Measurements from ENCODE around the gene HEY2.

The HEY2 gene

DNA sequence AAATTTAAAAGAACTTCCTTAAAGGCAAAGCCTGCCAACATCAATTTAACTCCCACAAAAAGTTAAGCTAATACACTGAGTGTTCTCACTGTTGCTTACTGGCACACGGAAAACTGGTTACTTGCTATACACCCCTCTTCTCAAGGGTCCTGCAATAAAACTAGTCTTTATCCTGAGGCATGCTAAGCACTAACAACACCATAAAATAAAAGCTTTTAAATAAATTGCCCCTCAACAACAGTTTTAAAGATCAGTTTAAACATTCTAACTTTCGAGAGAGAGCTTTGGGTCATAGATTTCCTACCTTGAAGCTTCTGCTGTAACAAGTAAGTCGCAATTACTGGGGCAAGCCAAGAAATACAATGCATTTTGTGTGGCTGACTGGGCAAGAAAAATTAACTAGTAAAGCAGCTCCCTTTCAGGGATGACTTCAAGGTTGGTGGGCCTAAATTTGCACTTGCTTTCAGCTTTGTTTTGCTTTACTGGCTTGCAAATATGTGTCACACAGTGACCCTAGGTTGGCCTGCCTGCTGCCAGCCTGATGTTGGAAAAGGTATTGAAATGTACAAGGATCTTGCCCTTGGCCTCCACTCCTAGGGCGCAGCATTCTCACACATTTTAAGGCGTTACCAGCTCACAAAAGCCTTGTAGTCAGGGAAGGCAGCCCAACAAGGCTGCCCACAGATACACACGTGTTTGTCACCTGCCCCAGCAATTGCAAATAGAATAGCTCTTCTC lies 4.0 kb upstream of the HEY2 start:
- DNase-seq, result no peak

DNA sequence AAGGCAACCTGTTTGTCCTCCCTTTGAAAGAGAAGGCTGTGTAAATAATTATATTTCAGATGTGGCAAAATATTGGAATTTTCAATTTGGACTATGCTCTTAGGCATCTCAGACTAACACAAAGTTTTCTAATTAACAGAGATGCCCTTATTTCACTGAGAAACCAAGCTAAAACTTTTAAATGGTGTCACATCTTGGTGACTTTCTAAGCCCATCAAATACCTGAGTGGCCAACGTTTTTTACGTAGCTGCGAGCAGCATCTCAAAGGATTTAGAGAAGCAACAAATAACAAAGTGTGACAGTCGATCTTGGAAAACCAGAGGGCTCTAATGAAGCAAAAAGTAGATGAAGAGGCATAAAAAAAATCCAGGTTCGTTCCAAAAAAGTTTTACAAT lies 3.4 kb upstream of the HEY2 start:
- no peak for DNase-seq

DNA sequence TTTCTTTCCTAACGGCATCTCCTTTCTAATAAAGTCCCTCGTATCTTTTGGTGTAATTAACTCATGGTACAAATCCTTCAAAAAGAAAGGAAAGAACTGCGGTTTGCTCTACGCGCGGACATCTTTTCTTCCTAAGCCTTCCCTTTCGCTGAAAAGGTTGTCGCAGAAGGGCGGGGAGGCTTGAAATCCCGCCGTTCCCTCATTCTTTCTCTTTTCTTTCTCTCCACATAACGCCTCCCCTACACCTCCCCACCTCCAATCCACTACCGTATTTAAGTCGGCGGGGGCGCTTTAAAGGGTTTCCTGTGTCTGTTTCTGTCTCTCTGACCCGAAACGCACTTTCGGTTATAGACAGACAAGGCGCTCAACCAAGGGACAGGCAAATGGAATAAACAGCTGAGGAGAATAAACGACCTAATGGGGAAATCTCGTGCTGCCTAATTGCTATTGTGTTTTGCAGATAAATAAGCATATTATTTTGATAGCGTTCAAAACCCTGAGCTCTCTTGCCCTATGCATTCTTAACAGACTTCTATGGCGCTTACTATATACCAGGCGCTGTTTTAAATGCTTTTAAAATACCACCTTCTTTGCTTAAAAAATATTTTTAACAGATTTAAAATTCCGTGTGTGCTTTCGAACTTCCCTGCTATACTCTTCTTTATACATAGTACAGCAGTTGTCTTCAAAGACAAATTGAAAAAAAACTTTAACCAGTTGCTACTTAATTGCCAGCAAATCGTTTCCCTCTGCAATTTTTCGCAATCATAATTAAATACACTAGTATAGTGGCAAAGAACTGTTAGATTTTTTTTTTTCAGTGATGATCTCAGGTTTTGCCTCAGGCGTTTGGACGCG lies 2.5 kb upstream of the HEY2 start:
- DNase-seq, result peak; percentile 71

DNA sequence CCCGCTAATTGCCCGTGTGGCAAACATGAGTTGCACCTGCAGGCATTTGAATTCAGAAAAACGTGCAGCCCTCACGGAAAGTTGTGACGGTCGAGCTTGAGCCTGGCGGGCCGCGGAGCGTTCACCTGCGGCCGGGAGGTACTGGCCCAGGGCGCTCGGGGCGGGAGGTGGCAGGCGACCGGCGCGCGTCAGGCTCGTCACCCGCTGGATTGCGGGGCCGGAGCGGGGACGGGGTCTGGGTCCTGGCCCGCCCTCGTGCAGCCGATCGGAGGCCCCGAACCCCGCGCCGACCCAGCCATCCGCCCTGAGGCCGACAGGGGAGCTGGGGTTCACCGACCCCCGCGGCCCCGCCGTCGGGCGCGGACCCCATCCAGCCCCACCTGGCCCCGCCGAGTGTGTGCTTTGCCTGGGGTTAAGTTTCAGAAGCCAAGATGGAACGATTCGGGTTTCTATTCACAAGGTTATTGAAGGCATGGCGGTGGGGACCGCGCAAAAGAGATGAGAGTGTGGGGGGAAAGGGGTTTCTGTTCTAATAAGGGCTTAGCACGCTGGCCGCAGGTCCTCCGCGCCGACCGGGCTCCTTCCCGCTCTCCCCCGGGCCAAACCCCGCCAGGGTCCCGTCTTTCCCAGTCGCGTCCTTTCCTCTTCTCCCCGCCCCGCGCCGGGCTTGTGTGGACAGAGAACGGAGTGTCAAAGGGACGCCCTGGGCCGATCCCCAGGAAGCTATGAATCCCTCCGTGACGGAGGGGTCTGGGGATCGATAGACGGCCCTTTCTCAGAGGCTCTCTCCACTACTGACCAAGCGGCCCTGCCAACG lies 1.6 kb upstream of the HEY2 start:
- no peak for DNase-seq

DNA sequence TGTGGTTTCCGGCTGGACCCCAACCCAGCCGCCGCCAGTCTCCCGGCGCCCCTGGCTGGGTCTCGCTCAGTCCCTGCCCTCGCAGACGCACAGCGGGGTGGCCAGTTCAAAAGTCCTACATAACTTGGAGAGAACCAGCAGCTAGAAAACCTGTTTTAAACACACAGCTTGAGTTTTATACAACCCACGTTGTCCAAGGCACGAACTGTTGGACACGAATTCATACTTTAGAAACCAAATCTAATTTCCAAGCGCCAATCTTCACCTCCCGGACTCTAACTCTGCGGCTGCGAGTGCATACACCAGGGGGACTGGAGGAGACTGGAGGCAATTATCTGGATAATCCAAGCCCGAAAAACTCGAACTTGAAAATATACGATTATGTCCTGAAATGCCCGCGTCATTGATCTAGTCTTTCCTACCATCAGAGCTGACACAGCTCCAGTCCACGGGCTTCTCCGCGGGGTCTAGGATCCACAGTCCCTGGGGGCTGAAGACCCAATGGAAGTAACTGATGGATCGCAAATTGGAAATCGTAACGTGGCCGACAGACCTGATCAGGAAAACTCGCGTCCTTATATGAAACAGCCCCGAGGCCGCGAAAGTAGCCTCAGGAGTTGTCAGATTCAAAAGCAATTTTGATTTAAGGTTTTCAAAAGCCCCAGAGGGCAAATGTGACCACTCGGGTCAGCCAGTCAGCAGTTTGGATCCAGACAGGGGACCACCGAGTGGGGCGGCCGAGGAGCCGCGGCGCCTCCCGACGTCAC lies 843 bp upstream of the HEY2 start:
- peak; percentile 30 for DNase-seq

DNA sequence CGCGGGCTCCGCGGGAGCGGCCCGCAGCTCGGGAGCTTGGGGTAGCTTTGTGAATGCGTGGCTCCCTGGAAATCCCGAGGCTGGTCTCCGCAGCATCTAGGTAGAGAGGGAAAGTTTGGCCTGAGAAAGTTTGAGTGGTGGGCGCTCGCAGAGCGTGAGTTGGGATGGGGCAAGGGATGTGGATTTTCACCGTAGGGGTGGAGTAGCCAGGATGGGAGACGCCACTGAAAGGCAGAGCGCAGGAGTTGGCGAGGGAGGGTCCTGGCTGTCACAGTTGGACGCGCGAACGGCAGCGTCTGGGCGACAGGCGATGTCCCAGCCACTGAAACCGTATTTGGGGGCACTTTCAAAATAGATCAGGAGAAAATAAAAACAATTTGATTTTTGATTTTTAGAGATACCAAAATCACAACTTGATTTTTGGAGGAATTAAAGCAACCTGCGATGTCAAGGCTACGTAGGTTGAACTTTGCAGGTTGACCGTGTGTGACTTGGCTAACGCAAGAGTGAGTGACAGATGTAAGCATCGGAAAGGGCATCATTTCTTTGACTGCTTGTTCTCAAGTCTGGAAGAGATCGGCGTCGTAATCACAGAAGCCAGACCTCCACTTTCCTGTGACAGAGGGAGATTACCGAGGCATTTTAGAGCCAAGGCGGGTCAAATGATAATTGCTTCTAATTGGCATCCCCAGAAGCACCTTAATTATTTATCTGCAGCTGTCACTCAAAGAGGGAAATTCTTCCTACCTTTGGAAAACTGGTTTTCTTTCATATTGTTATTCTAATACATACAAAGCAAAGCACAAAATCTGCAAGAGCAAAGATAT lies 646 bp downstream of the HEY2 start:
- DNase-seq, result no peak

DNA sequence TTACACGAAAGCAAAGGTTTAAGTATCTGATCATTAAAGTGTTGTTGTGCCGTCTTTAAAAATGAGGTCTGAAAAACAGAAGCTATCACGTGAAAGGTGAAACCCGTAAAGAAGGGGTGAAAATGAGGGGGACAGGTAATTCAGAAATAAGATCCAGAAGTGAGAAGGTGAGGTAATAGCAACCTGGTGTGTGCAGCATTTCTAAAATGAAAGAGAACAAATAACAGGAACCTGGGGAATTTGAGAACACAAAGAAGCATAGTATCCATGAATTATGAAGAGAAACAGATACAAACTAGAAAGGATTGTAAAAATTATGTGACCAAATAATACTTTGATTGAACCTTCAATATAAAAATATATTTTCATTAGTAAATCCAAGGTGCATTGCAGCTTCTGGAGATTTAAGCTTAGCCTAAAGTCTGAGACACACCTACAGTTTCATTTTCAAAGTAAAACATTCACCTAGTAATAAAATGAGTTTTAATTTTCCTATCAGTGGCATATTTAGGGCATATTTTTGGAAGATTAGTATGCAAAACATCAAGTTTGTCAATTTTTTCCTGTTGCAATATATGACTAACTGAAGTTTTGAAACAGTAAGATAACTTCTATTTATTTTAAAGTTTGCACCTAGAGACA lies 1.4 kb downstream of the HEY2 start:
- DNase-seq, result no peak

DNA sequence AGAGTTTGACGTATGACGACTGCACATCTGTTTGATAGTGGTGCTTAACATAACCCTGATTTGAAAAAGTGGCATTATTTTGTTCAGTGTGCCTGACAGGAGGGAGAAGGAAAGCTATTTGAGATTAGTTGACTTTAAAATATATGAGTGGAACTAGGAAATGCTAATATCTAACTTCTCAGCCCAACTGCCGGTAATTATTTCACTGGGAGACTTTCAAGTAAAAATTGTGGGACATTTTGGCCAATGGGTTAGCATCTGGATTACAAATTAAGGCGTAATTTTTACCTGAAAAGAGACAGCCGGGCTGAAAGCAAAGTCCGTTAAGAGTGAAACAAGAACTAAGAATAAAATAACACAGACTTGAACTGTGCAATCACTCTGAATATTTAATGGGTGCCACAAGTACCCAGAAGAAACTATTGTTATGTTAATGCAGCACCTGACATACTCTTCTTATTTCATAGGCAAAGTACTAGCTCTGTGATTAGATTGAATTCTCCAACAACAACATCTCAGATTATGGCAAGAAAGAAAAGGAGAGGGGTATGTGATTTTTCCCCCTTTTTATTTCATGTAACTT lies 2.0 kb downstream of the HEY2 start:
- no peak for DNase-seq

DNA sequence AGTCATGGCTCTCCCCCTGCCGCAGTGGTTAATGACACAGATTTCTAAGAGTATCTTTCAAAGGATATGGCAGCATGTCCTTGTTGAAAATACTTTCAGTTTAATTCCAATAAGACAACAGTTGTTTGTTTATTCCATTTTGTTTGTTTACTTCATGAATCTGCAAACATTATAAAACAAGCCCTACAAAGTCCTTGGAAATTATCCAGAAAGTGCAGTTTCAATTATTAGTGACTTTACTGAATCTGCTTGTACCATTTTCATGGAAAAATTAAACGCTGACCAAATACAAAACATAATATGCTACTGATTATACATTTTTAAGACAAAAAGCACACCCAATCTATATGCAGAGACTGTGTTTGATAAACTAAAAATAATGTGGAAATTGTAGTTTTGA lies 3.3 kb downstream of the HEY2 start:
- no peak for DNase-seq

DNA sequence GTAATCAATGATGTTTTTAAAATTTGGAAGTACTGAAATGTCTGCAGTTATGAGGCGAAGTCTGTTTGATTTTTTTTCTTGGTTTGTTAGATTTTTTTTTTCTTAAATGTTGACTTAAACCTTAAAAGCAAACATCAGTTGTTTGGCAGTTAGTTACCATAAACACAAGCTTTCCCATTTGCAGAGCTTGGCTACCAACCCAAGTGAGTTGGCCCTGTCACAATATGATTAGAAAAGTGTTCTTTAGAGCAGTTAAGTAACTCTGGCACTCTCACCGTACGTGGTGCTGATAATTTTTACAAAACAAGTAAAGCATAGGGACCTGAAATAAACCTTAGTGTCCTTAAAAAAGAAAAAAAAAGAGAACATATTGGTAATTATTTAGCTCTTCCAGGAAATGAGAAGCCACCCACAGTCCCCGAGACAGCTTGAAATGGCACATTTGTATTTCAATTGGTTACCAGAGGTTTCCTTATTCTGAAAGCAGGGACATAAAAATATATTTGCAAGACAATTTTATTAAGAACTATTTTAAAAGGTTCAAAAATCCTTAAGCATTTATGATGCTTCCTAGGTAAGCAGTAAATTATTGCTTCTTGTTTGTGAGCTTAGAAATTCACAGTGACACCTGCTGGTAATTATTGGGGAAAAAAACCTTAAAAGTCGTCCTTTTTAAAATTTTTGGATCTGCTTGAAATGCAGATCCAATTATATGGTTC lies 3.9 kb downstream of the HEY2 start:
- DNase-seq, result peak; percentile 26

DNA sequence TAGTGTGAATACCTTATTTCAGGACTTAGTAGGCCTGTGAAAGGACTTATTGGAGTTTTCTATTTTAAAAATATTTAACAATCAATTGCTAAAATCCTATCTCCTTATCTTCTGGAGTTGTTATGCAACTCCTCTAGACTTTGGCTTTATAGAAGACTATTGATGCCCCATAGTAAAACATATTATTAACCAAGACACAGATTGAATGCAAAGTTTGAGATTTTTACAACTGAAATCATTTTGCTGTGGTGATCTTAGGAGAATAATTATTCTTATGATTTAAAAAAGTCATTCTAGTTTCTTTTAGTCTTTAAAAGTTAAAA lies 4.5 kb downstream of the HEY2 start:
- DNase-seq, result no peak

DNA sequence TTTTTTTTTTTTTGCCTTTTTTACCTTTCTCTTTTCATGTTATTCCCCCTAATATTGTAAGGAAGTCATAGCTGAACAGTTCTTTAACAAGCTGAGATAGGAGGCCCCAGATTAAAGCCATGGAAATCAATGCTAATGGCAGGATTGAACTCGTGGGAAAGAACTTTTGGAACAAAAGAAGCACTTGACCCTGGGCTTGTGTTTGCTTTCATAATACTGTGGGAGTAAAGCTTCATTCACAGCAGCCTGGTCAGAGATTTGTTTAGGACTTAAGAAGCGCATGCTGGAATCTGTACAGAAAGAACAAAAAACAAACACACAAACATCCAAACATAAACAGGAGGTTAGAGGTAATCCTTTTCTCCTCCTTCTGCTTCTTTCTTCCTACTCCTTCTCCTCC lies 5.1 kb downstream of the HEY2 start:
- no peak for DNase-seq

DNA sequence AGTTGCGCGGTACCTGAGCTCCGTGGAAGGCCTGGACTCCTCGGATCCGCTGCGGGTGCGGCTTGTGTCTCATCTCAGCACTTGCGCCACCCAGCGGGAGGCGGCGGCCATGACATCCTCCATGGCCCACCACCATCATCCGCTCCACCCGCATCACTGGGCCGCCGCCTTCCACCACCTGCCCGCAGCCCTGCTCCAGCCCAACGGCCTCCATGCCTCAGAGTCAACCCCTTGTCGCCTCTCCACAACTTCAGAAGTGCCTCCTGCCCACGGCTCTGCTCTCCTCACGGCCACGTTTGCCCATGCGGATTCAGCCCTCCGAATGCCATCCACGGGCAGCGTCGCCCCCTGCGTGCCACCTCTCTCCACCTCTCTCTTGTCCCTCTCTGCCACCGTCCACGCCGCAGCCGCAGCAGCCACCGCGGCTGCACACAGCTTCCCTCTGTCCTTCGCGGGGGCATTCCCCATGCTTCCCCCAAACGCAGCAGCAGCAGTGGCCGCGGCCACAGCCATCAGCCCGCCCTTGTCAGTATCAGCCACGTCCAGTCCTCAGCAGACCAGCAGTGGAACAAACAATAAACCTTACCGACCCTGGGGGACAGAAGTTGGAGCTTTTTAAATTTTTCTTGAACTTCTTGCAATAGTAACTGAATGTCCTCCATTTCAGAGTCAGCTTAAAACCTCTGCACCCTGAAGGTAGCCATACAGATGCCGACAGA lies 9.9 kb downstream of the HEY2 start:
- peak; percentile 18 for DNase-seq

DNA sequence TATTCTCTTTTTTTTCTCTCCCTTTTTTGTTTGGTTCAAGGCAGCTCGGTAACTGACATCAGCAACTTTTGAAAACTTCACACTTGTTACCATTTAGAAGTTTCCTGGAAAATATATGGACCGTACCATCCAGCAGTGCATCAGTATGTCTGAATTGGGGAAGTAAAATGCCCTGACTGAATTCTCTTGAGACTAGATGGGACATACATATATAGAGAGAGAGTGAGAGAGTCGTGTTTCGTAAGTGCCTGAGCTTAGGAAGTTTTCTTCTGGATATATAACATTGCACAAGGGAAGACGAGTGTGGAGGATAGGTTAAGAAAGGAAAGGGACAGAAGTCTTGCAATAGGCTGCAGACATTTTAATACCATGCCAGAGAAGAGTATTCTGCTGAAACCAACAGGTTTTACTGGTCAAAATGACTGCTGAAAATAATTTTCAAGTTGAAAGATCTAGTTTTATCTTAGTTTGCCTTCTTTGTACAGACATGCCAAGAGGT lies 10.6 kb downstream of the HEY2 start:
- no peak for DNase-seq

DNA sequence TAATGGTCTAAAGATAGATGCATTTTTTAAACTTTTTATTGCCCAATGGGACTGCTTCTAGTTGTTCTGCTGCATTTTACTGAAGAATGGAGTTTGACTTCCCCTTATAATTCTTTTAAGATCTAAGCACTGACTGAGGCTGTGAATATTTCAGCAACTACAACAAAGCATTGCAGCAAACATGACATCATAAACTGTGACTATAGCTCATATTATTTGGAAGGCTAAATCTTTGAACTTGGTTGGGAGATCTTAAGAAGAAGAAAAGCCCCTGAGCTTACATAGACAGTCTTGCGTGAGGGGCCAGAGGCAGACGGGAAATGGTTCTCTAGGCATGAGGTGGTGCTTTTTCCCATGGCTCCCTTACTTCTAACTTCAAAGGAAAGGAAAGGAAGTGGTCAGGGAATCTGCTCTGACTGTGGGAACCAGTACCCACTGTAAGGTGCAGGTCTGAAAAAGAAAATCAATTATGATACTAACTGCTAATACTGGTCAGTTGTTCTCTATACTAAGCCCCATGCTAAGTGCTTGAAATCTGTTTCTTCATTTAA lies 14.8 kb downstream of the HEY2 start:
- DNase-seq, result peak; percentile 20

DNA sequence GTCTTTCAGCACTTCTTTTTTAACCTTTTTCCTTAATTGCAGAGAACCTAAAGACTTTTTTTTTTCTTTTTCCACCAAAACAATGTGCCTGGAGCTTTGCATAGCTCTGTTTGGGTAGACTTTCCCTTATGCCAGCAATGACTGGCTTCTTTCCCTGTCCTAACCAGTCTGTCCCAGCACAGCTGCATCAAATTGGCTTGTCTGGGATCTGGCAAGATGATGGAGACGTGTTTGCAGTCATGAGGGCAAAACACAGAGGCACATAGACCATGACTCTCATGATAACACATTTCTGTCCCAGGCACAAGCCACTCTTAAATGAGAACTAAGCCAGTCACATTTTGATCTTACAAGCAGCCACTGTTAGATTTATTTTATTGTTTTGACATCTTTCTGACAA lies 16.5 kb downstream of the HEY2 start:
- DNase-seq, result no peak

DNA sequence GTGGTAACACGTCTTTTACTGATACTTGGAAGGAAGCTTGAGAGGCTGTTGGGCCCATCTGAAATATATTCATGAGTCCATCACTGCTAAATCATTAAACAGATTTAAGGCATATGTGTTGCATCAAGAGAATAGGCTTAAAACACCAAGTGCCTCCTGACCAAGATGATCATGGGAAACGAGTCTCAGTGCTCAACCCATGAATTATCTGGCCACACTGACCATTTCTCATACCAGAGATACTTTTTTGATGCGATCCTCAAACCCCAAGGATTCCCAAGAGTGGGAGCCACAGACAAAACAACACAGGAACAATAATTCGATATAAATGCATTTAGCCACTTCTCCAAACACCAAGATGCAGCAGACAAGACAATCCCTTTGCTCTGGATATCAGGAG lies 17.2 kb downstream of the HEY2 start:
- DNase-seq, result peak; percentile 64

DNA sequence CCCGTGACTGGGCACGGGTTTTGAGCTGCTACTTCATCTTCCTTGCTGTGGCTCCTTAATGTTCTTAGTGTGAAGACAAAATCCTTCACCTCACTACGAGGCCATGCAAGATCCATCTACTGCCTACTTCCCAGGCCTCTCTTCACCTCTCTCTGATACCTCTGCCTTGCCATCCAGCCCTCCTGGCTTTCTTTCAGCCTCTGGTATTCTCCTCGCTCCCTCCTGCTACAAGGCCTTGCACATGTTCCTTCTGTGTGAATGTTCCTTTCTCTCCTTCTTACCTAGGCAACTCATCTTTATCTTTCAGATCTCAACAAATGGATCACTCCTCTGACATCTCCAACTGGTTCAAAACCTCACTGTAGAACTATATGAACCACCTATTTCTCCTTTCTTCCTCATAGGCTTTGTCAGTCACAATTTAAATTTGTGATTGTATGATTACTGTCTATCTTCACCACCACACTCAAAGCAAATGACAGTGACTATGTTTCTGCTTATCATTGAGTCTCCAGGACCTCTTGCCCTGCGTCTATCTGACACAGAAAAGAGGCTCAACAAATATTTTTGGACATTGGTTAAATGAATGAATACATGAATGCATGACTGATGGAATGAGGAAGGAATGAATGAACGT lies 19.8 kb downstream of the HEY2 start:
- no peak for DNase-seq

Data from fibroblast of skin of scalp (primary cell).